MV-4-11 (cell line): ENCODE measurements around the gene OR2V2.
"Not testable (repeated sequence)": the region's sequence is repeated elsewhere in the genome, so short reads cannot be mapped to it uniquely, and the experiment has no call there.

Experiments
- DNase-seq: peaks from one replicate; lab custom pipeline; 2025; lab: John Stamatoyannopoulos, UW

The OR2V2 gene

GRCh38 chr5:181114844-181115778, 32.3 kb upstream of the OR2V2 start:
- DNase-seq = no peak

- DNase-seq = no peak
These were observed 29.0 kb upstream of the OR2V2 start for GRCh38 chr5:181118369-181118768.

GRCh38 chr5:181119105-181119504, 28.3 kb upstream of the OR2V2 start:
- DNase-seq = no peak

GRCh38 chr5:181120306-181120705, 27.1 kb upstream of the OR2V2 start:
- no peak for DNase-seq

- DNase-seq = no peak
These were observed 26.6 kb upstream of the OR2V2 start for GRCh38 chr5:181120761-181121160.

DNA sequence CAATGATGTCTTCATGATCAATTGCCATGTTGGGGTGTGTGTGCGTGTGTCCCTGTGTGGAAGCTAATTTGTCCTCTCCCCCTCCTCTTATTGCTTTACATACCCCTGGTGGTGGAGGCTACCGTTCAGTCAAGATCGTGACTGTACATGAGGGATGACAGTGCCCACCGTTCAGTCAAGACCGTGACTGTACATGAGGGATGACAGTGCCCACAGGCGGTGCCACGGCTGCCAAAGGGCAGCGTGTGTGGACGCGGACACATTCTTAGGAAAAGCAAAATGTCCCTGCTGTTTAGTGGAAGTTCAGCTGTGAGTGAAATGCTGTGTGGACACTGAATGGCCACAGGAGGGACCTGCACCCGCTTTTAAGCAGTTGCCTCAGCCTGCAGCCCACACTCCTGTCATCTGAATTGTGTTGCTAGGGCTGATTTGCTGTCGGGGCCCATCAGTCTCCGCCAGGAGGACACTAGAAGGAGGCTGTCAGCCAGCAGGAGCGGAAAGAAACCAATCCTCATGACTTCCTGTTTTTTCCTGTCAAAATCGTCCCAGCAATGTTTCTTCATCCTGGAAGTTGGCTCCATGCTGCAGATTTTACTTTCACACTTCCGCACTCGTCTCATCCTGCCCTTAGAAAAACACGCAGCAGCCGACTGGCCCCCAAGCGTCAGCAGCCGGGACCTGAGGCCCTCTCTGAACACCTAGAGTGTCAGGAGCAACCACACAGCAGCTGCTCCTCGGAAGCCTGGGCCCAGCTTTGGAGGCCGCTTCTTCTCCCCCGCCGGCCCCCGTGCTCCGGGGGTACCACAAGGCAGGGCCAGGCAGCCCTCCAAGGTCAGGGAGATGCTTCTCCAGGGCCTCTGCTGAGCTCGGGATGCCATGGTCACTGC, 25.5 kb upstream of the OR2V2 start:
- peak; percentile 37 for DNase-seq

DNA sequence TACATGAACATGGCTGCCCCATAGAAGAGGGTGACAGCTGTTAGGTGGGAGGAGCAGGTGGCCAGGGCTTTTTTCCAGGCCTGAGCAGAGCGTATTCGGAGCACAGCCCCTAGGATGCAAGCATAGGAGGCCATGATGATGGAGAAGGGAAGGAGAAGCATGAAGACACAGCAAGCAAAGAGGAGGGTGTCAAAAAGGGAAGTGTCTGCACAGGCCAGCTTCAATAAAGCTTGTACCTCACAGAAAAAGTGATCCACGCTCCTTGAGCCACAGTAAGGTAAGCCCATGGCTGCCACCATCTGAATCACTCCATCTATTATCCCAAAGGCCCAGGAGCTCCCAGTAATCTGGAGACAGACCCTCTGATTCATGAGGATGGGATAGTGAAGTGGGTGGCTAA, 22.9 kb upstream of the OR2V2 start:
- DNase-seq = no peak

DNA sequence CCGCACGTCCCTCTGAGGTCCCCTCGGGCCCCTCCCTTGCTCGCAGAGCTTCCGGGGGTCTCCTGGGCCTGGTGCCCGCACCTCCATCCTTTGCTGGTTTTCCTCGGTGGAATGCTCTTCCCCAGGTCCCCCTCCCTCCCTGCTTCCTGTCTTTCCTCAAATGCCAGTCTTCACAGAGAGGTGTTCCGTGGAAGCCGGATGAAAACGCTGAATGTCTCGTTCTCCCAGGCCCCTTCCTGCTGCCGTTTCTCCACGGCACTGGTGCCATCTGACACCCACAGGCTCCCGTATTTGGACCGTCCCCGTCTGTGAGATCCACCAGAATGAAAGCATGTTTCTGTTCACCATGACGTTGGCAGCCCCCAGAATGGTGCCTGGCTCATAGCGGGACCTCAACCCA, 20.5 kb upstream of the OR2V2 start:
- DNase-seq = no peak

GRCh38 chr5:181127456-181127855, 19.9 kb upstream of the OR2V2 start:
- DNase-seq = no peak

GRCh38 chr5:181127907-181128626, 19.3 kb upstream of the OR2V2 start:
- DNase-seq = no peak

DNA sequence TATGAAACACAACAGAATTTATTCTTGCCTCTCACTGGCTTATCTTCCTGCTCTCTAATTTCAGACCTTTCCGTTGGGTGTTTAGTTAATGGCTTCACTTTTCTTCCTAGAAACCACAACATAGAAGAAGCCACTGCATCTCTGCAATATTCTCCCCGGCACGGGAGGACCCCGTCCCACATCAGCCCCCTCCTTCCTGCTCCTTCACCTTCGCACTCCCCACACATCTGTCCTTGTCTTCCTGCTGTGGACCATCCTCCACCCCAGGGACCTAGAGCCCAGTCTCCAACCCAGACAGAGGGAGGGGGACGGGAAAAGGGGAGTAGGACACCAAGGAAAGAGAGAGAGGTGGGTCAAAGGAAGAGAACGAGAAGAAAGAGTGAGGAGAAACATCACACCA, 17.8 kb upstream of the OR2V2 start:
- DNase-seq = no peak

GRCh38 chr5:181130081-181130480, 17.3 kb upstream of the OR2V2 start:
- DNase-seq = not testable (repeated sequence)

- no peak for DNase-seq
These were observed 16.4 kb upstream of the OR2V2 start, which contains the start of gene OR2V1 for GRCh38 chr5:181130832-181131496. Gene OR2V1 (minus strand): TSS chr5:181131169. CDS start chr5:181125304, 5,865 bp downstream.

DNA sequence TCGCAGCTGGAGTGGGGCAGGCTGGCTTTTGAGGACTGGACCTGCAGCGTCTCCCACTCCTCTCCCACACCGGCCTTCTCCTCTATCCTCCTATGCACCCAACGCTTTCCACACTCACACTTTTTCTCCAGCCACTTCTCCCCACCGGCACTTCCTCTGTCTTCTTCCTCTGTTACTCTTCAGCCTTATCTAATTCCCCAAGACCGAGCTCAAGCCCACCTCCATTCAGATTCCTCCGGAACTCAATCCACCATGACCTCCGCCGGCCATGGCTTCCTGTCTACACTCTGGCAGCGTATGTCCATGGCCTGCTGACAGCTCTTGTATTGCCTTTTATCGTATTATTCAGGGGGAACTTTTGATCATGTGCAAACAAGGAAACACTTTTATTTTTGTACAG, 15.9 kb upstream of the OR2V2 start:
- no peak for DNase-seq

GRCh38 chr5:181133083-181133482, 14.3 kb upstream of the OR2V2 start:
- no peak for DNase-seq

- no peak for DNase-seq
These were observed 13.7 kb upstream of the OR2V2 start for GRCh38 chr5:181133610-181134231.

GRCh38 chr5:181134259-181134658, 13.1 kb upstream of the OR2V2 start:
- DNase-seq = no peak

- no peak for DNase-seq
These were observed 10.9 kb upstream of the OR2V2 start for GRCh38 chr5:181136361-181136955.

- DNase-seq = no peak
These were observed 9.1 kb upstream of the OR2V2 start for GRCh38 chr5:181138258-181138657.

DNA sequence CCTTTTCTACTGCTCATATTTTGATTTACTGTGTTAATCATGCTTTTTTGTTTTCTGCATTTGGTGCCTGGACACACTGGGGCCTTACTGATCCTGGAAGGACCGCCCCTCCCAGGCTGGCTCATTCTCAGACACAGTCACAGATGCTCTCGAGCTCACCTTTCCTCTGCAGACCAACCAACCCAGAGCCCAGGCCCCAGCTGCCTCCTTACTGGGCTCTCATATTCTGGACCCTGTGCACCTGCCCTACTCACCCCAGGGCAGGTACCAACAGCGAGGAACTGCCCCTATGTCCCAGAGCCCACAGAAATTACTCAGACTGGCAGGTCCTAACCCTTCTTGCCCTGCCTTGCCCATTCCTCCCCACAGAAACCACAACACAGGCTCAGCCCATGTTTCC, 6.6 kb upstream of the OR2V2 start:
- no peak for DNase-seq

DNA sequence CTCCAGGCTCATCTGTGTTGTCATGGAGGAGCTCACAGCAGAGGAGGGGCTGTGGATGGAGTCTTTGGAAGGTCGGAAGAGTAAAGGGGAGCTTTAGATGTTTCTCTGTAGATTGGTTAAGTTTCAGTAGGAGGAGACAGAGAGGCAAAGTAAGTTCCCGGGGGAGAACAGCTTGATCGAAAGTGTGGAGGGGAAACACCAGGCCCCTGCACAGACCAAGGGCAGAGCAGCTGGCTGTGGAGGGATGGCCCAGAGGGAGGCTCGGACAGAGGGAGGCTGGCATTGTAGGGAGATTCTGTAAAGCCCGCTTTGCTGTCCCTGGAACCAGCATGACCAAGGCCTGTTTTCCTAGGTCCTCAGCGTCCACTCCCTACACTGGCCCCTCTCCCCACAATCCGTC, 5.3 kb upstream of the OR2V2 start:
- no peak for DNase-seq
